Peyer's patch (tissue), 4 donors: ENCODE measurements around the gene OBI1. TPM values are rescaled to one million over a fixed set of nuclear protein-coding genes. Genes with fewer than 3 reads are reported as not detected.

ENCODE experiments used
- total RNA-seq, 4 donors: library from RNA; depleted of rRNA; stranded (reverse); fragments of >200 nt; gene quantifications; one replicate each; pipeline ENCODE4 v1.1.0, GENCODE V29; 2016

OBI1 gene
- total RNA-seq, 4 donors from 2014 or later, result 4.4 to 13.2 (median 7.9) TPM

Other genes starting within 250 kb of the OBI1 start
- gene POU4F1, start 55.6 kb downstream of the OBI1 start, total RNA-seq, result not detected